Stimulated activated naive B cell treated with anti-CD40 and anti-IgM and Interleukin-4, amounts not matched to agents 10 μg/mL and 1 μg/mL and 100 μg/mL, for 72 hours (primary cell): ENCODE data around the gene CAPN12.

Source experiments
- ATAC-seq, 2 donors: fragments of 150-1000 bp; cut with Tn5 transposase; replicated peaks; 2 replicates each; pipeline ENCODE4 v1.10.0; 2021; ENCODE audit warnings: moderate library complexity in 1 of 2
- DNase-seq: peaks from one replicate; pipeline ENCODE4 v3.0.0; 2021
- H3K27ac Mint-ChIP-seq: one replicate; pipeline ENCODE4 v1.8.0; 2022; ENCODE audit warnings: mild to moderate bottlenecking, mixed read lengths
- H3K27me3 Mint-ChIP-seq, 2 donors: one replicate each; pipeline ENCODE4 v1.8.0; 2022; ENCODE audit warnings: mixed read lengths in 2 of 2
- H3K36me3 Mint-ChIP-seq, 2 donors: one replicate each; pipeline ENCODE4 v1.8.0; 2022; ENCODE audit warnings: mixed read lengths in 2 of 2, mild to moderate bottlenecking in 1 of 2
- H3K4me1 Mint-ChIP-seq, 2 donors: one replicate each; pipeline ENCODE4 v1.8.0; 2022; ENCODE audit warnings: mixed read lengths in 2 of 2, mild to moderate bottlenecking in 1 of 2
- H3K4me3 Mint-ChIP-seq, 2 donors: one replicate each; pipeline ENCODE4 v1.8.0; 2022; ENCODE audit warnings: mild to moderate bottlenecking in 2 of 2, mixed read lengths in 2 of 2, moderate library complexity in 1 of 2
- H3K9me3 Mint-ChIP-seq, 2 donors: one replicate each; pipeline ENCODE4 v1.8.0; 2022; ENCODE audit warnings: mixed read lengths in 2 of 2, mild to moderate bottlenecking in 1 of 2

Gene CAPN12

GRCh38 chr19:38709119-38709518 is 35.2 kb downstream of the CAPN12 start:
- Mint-ChIP-seq H3K9me3 (no peaks in the 10 kb centered on the region), H3K4me3 (no peak overlapping the region), H3K27ac (peak overlapping the region; percentile 49), H3K27me3 (no peaks in the 10 kb centered on the region), H3K36me3 (peaks cover 40 to 53% of the 10 kb centered on the region in 2 donors), H3K4me1 (peaks cover 0 to 3% of the 10 kb centered on the region in 2 donors)
- DNase-seq (no peak), ATAC-seq (no peak)

GRCh38 chr19:38708413-38709024 is 35.8 kb downstream of the CAPN12 start:
- DNase-seq (no peak), ATAC-seq (no peak)
- H3K4me1 Mint-ChIP-seq = peaks cover 0 to under 1% of the 10 kb centered on the region in 2 donors
- H3K27me3 Mint-ChIP-seq = no peaks in the 10 kb centered on the region
- no peak overlapping the region for H3K4me3 Mint-ChIP-seq
- H3K9me3 Mint-ChIP-seq = no peaks in the 10 kb centered on the region
- H3K36me3 Mint-ChIP-seq = peaks cover 41 to 53% of the 10 kb centered on the region in 2 donors
- H3K27ac Mint-ChIP-seq = peak overlapping the region; percentile 90

GRCh38 chr19:38707512-38708114 is 36.7 kb downstream of the CAPN12 start:
- no peak for DNase-seq
- Mint-ChIP-seq H3K4me3 (no peak overlapping the region), H3K4me1 (no peaks in the 10 kb centered on the region), H3K27ac (peak overlapping the region; percentile 17), H3K9me3 (no peaks in the 10 kb centered on the region), H3K36me3 (peaks cover 45 to 55% of the 10 kb centered on the region in 2 donors), H3K27me3 (no peaks in the 10 kb centered on the region)
- ATAC-seq = no peak

- Mint-ChIP-seq H3K4me1 (no peaks in the 10 kb centered on the region), H3K36me3 (peaks cover 46 to 55% of the 10 kb centered on the region in 2 donors), H3K9me3 (no peaks in the 10 kb centered on the region), H3K4me3 (no peak overlapping the region), H3K27ac (no peak overlapping the region), H3K27me3 (no peaks in the 10 kb centered on the region)
- DNase-seq (no peak), ATAC-seq (no peak)
These were observed 37.3 kb downstream of the CAPN12 start for GRCh38 chr19:38706792-38707511.

GRCh38 chr19:38705197-38706019 is 38.9 kb downstream of the CAPN12 start:
- Mint-ChIP-seq H3K4me3 (no peak overlapping the region), H3K9me3 (no peaks in the 10 kb centered on the region), H3K4me1 (no peaks in the 10 kb centered on the region), H3K36me3 (peaks cover 43 to 45% of the 10 kb centered on the region in 2 donors), H3K27ac (peak overlapping the region; percentile 56), H3K27me3 (no peaks in the 10 kb centered on the region)
- ATAC-seq (no peak), DNase-seq (no peak)

- Mint-ChIP-seq H3K9me3 (no peaks in the 10 kb centered on the region), H3K36me3 (peaks cover 40 to 42% of the 10 kb centered on the region in 2 donors), H3K4me1 (peaks cover 0 to 2% of the 10 kb centered on the region in 2 donors), H3K4me3 (no peak overlapping the region), H3K27me3 (no peaks in the 10 kb centered on the region), H3K27ac (no peak overlapping the region)
- no peak for DNase-seq
- no peak for ATAC-seq
These were observed 39.7 kb downstream of the CAPN12 start for GRCh38 chr19:38704488-38705026.

GRCh38 chr19:38703509-38703908 is 40.8 kb downstream of the CAPN12 start:
- ATAC-seq = no peak
- Mint-ChIP-seq H3K27me3 (no peaks in the 10 kb centered on the region), H3K27ac (peak overlapping the region; percentile 71)

GRCh38 chr19:38702278-38702677 is 42.0 kb downstream of the CAPN12 start:
- Mint-ChIP-seq H3K4me3 (no peak overlapping the region), H3K4me1 (peaks cover 13 to 23% of the 10 kb centered on the region in 2 donors), H3K9me3 (no peaks in the 10 kb centered on the region), H3K27me3 (no peaks in the 10 kb centered on the region), H3K36me3 (peaks cover 32 to 42% of the 10 kb centered on the region in 2 donors), H3K27ac (no peak overlapping the region)
- ATAC-seq = no peak
- no peak for DNase-seq

More at GRCh38 chr19:38703509-38703908, 40.8 kb downstream of the CAPN12 start:
- peaks cover 6 to 12% of the 10 kb centered on the region in 2 donors for H3K4me1 Mint-ChIP-seq
- no peak overlapping the region for H3K4me3 Mint-ChIP-seq
- no peaks in the 10 kb centered on the region for H3K9me3 Mint-ChIP-seq
- DNase-seq = no peak
- peaks cover 39 to 42% of the 10 kb centered on the region in 2 donors for H3K36me3 Mint-ChIP-seq

GRCh38 chr19:38701455-38702063 is 42.7 kb downstream of the CAPN12 start:
- no peak overlapping the region for H3K27ac Mint-ChIP-seq
- no peaks in the 10 kb centered on the region for H3K27me3 Mint-ChIP-seq
- DNase-seq = no peak
- H3K4me1 Mint-ChIP-seq = peaks cover 18 to 23% of the 10 kb centered on the region in 2 donors
- peaks cover 27 to 39% of the 10 kb centered on the region in 2 donors for H3K36me3 Mint-ChIP-seq
- H3K9me3 Mint-ChIP-seq = no peaks in the 10 kb centered on the region
- H3K4me3 Mint-ChIP-seq = no peak overlapping the region
- ATAC-seq = no peak

- no peaks in the 10 kb centered on the region for H3K27me3 Mint-ChIP-seq
- H3K4me1 Mint-ChIP-seq = peaks cover 20 to 23% of the 10 kb centered on the region in 2 donors
- peak overlapping the region; percentile 76 for H3K27ac Mint-ChIP-seq
- ATAC-seq (no peak), DNase-seq (no peak)
- peaks cover 26 to 37% of the 10 kb centered on the region in 2 donors for H3K36me3 Mint-ChIP-seq
- no peak overlapping the region for H3K4me3 Mint-ChIP-seq
- no peaks in the 10 kb centered on the region for H3K9me3 Mint-ChIP-seq
These were observed 43.3 kb downstream of the CAPN12 start for GRCh38 chr19:38700902-38701454.

GRCh38 chr19:38700350-38700901 is 43.8 kb downstream of the CAPN12 start:
- H3K27ac Mint-ChIP-seq = peak overlapping the region; percentile 76
- DNase-seq = no peak
- peaks cover 21 to 27% of the 10 kb centered on the region in 2 donors for H3K4me1 Mint-ChIP-seq
- no peak overlapping the region for H3K4me3 Mint-ChIP-seq
- H3K9me3 Mint-ChIP-seq = no peaks in the 10 kb centered on the region
- H3K36me3 Mint-ChIP-seq = peaks cover 26 to 37% of the 10 kb centered on the region in 2 donors
- no peaks in the 10 kb centered on the region for H3K27me3 Mint-ChIP-seq
- ATAC-seq = no peak

- H3K9me3 Mint-ChIP-seq = no peaks in the 10 kb centered on the region
- peak overlapping the region; percentile 25 for H3K27ac Mint-ChIP-seq
- no peak overlapping the region for H3K4me3 Mint-ChIP-seq
- no peak for ATAC-seq
- no peak for DNase-seq
- no peaks in the 10 kb centered on the region for H3K27me3 Mint-ChIP-seq
- H3K4me1 Mint-ChIP-seq = peaks cover 27 to 34% of the 10 kb centered on the region in 2 donors
- peaks cover 25 to 38% of the 10 kb centered on the region in 2 donors for H3K36me3 Mint-ChIP-seq
These were observed 44.5 kb downstream of the CAPN12 start for GRCh38 chr19:38699647-38700349.

- ATAC-seq = peak; percentile 63
These were observed 45.3 kb downstream of the CAPN12 start for GRCh38 chr19:38699027-38699346.

More at GRCh38 chr19:38699027-38699346, 45.3 kb downstream of the CAPN12 start:
- Mint-ChIP-seq H3K4me1 (peaks cover 31 to 42% of the 10 kb centered on the region in 2 donors), H3K36me3 (peaks cover 20 to 36% of the 10 kb centered on the region in 2 donors), H3K27me3 (no peaks in the 10 kb centered on the region), H3K4me3 (no peak overlapping the region), H3K27ac (peak overlapping the region; percentile 71), H3K9me3 (no peaks in the 10 kb centered on the region)
- no peak for DNase-seq
